ENCODE data around the gene GAREM1. TPM values are rescaled to one million over a fixed set of nuclear protein-coding genes. Genes with fewer than 3 reads are reported as not detected.

The GAREM1 gene
- total RNA-seq, 2 donors from 2014 or later, result 12.0 to 15.4 TPM

DNA sequence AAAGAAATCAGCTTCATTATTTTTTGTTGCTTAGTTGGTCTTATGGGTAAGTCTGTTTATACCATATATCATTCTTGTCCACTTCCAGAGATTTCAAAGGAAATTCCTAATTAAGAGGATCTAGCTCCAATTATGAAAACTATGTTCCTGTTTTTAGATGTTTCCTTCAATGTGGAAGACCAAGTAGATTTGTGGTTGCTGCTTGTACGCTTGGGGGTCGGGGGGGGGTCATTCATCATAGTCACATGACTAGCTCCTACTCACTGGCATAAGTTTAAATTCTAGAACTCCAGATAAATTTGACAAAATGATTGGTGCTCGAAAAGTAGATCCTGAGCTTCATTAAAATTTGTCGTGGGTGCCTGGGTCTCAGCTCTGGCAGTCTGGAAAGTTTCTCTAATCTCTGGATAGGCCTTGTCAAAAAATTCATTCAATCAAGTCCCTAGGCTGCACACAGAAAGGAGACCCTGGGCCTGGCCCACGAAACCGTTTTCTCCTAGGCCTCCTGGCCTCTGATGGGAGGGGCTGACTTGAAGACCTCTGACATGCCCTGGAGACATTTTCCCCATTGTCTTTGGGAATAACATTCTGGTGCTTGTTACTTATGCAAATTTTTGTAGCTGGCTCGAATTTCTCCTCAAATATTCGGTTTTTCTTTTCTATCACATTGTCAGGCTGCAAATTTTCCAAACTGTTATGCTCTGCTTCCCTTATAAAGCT lies 218.4 kb downstream of the GAREM1 start:
- Histone ChIP-seq H3K27ac (no peak overlapping the region), H3K4me1 (ENCODE audit: control insufficient read depth in 1 of 2, low read depth in 2 of 2) (no peaks in the 10 kb centered on the region), H3K9me3 (no peaks in the 10 kb centered on the region), H3K4me3 (no peak overlapping the region), H3K36me3 (no peaks in the 10 kb centered on the region), H3K27me3 (replicated peaks; ENCODE audit: insufficient read depth) (no peaks in the 10 kb centered on the region)
- no peak for TF ChIP-seq CTCF (IDR thresholded peaks at IDR 0.05)
- no peak for ATAC-seq (ENCODE audit: insufficient number of reproducible peaks, low FRiP score, low read depth)
- DNase-seq (ENCODE audit: low spot score), result no peak

DNA sequence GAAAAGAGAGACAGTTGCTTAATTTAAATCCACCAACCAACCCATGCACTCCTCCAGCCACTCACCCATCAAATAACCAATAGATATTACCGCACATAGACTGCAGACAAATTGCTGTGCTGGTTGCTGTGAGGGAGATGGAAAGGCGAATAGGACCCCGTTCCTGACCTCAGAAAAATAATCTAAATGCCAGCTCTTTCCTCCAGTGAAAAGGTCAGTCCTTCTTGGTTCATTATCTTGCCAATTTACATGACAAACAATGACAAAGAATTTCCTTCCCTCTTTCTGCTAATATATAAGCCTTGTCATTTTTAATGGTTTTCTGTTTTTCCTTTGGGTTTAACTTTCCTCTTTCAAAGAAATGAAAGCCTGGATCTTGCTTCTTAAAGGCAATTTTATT lies 219.2 kb downstream of the GAREM1 start:
- Histone ChIP-seq H3K4me1 (ENCODE audit: control insufficient read depth in 1 of 2, low read depth in 2 of 2) (no peaks in the 10 kb centered on the region), H3K27ac (no peak overlapping the region), H3K36me3 (no peaks in the 10 kb centered on the region), H3K27me3 (replicated peaks; ENCODE audit: insufficient read depth) (no peaks in the 10 kb centered on the region), H3K4me3 (no peak overlapping the region), H3K9me3 (no peaks in the 10 kb centered on the region)
- no peak for TF ChIP-seq CTCF (IDR thresholded peaks at IDR 0.05)
- DNase-seq (ENCODE audit: low spot score) (no peak), ATAC-seq (ENCODE audit: insufficient number of reproducible peaks, low FRiP score, low read depth) (no peak)

GRCh38 chr18:32249147-32249929 lies 221.3 kb downstream of the GAREM1 start:
- Histone ChIP-seq H3K27me3 (replicated peaks; ENCODE audit: insufficient read depth) (no peaks in the 10 kb centered on the region), H3K4me1 (ENCODE audit: control insufficient read depth in 1 of 2, low read depth in 2 of 2) (no peaks in the 10 kb centered on the region), H3K9me3 (no peaks in the 10 kb centered on the region), H3K36me3 (no peaks in the 10 kb centered on the region), H3K4me3 (no peak overlapping the region), H3K27ac (no peak overlapping the region)
- ATAC-seq (ENCODE audit: insufficient number of reproducible peaks, low FRiP score, low read depth), result no peak
- no peak for DNase-seq (ENCODE audit: low spot score)
- no peak for TF ChIP-seq CTCF (IDR thresholded peaks at IDR 0.05)

- Histone ChIP-seq H3K9me3 (no peaks in the 10 kb centered on the region), H3K4me1 (ENCODE audit: control insufficient read depth in 1 of 2, low read depth in 2 of 2) (no peaks in the 10 kb centered on the region), H3K36me3 (no peaks in the 10 kb centered on the region), H3K4me3 (no peak overlapping the region), H3K27ac (no peak overlapping the region), H3K27me3 (replicated peaks; ENCODE audit: insufficient read depth) (no peaks in the 10 kb centered on the region)
- TF ChIP-seq CTCF (IDR thresholded peaks at IDR 0.05), result no peak
- DNase-seq (ENCODE audit: low spot score) (no peak), ATAC-seq (ENCODE audit: insufficient number of reproducible peaks, low FRiP score, low read depth) (no peak)
Observed at GRCh38 chr18:32244881-32245280, 225.8 kb downstream of the GAREM1 start.

DNA sequence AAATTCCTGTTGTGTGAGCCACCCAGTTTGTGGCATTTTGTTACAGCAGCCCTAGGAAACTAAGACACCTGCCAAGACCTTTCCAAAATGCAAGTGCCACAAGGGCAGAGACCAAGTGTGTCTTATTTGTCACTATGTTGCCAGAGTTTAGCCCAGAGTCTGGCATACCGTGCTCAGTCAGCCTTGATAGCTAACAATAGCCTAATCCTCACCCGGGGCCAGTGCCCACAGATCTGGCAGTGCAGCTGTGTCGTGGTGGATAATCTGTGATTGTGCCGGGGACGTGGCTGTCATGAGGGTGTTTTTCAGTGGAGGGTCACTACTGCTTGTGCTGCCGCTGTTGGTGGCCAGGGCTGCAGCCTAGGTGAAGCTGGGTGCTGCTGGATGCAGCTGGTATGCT lies 227.3 kb downstream of the GAREM1 start:
- H3K27me3 ChIP-seq (replicated peaks; ENCODE audit: insufficient read depth), result no peaks in the 10 kb centered on the region
- H3K9me3 ChIP-seq, result no peaks in the 10 kb centered on the region
- H3K27ac ChIP-seq, result no peak overlapping the region
- no peaks in the 10 kb centered on the region for H3K36me3 ChIP-seq
- H3K4me3 ChIP-seq, result no peak overlapping the region
- H3K4me1 ChIP-seq (ENCODE audit: control insufficient read depth in 1 of 2, low read depth in 2 of 2), result no peaks in the 10 kb centered on the region
- no peak for TF ChIP-seq CTCF (IDR thresholded peaks at IDR 0.05)
- ATAC-seq (ENCODE audit: insufficient number of reproducible peaks, low FRiP score, low read depth), result no peak
- no peak for DNase-seq (ENCODE audit: low spot score)
